NCI-H2107 treated with DMSO at 0.1 percent for 48 hours (cell line): ENCODE measurements around the gene GOLT1A.
"Not testable (repeated sequence)": the region's sequence is repeated elsewhere in the genome, so short reads cannot be mapped to it uniquely, and the experiment has no call there.

ENCODE experiments used
- DNase-seq: peaks from one replicate; lab custom pipeline; 2025; ENCODE audit not compliant: unreplicated experiment; lab: John Stamatoyannopoulos, UW

Gene GOLT1A

DNA sequence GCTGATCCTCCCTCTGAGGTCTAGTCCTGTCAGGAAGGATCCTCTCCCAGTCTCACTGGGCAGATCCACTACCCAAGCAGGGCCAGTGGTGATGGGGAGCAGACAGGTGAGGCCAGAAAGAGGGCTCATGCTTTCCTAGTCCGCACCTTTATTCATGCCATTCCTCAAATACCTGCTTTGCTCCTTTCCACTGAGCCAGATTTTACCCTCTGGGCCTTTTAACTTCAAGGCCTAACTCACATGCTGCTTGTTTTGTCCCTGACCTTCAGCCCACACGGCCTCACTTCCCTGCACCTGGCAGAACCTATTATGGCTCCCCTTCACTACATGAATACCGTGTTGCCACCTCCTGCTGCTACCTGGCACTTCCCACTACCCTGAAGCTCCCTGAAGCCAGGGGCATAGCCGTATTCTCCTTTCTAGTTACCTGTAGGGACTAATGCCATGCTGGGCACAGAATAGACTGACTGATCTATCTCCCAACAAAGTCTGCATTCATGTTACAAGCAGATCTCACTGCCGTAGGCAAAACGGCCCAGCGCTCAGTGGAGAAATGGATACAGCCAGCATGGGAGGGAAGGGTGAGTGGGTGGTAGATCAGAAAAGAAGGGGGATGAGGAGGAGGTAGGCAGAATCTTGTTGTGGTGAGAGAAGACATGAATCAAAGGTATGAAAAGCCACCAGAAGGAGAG lies 36.1 kb upstream of the GOLT1A start:
- no peak for DNase-seq

DNA sequence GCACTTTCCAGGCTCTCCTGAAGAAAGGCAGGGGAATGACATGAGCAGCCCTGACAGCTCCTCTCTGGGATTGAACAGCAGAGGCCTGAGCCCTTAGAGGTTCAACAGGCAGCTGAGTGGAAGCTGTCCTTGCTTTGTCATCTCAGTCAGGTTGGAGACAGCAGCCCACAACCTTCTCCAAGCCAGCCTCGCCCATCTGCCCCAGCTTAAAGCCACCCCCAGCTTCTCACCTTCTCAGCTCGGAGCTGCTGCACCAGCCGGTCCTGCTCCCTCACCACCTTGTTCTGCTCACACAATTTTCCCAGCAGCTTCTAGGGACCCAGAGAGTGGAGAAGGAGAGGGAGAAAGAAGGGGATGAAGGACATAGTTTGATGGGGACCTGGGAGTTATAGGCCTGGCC lies 35.2 kb upstream of the GOLT1A start:
- DNase-seq, result no peak

- DNase-seq, result no peak
These were observed 33.1 kb upstream of the GOLT1A start for GRCh38 chr1:204246876-204247275.

DNA sequence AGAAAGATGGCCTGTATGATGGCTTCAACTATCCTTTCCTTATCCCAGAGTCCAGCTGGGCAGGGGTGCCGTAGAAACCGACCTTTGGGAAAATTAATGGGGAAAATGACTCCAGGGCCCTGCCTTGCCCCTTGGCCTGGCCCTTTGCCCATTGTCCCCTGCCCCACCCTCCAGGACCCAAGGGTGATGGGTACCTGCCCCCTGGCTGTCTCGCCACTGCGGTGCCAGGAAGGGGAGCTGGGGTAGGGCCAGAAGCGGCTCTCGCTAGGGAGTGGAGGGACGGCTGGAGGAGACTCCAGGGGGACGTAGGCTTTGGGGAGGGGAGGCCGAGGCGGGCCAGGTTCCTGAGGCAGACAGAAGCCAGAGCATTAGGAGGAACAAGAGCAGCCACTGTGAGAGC lies 29.1 kb upstream of the GOLT1A start:
- no peak for DNase-seq

DNA sequence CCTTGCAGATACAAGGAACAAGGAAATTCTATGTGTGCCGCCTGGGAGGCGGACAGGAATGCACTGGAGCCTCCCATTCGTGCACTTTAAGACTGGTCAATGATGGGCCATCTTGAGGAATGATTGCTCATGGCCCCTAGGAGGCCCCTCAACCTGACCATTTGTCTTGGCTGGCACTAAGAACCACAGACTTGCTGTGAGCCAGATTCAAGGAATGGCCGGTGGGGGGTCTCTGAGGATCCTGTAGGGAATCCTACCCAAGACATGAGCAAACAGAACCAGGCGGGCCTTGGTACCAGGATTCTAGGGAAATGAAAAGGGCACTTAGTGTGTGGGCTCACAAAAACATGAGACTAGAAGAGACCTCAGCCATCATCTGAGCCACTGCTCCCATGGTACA lies 28.1 kb upstream of the GOLT1A start:
- DNase-seq, result no peak

- no peak for DNase-seq
These were observed 27.3 kb upstream of the GOLT1A start for GRCh38 chr1:204241050-204241449.

DNA sequence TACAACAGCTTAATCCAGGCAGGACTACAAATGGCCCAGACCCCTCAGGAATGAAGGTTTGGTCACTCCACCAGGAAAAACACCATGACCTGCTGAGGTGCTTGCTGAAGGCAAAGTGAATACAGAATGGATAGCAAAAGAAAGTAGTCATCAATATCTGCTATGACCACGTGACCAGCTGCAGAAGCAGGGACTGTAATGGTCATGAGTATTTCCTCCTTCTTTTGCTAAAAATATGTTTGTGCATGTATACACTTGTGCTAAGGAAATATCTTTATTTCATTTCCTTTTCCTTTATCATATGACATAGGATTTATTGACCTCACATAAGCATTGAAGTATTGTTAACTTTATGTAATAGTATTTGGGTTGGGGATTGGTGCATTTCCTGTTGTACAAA lies 26.4 kb upstream of the GOLT1A start:
- no peak for DNase-seq

DNA sequence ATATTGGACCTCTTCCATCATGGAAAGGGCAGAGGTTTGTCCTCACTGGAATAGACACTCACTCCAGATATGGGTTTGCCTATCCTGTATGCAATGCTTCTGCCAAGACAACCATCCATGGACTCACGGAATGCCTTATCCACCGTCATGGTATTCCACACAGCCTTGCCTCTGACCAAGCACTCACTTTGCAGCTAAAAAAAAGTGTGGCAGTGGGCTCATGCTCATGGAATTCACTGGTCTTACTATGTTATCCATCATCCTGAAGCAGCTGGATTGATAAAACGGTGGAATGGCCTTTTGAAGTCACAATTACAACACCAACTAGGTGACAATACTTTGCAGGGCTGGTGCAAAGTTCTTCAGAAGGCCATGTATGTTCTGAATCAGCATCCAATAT lies 25.6 kb upstream of the GOLT1A start:
- not testable (repeated sequence) for DNase-seq

DNA sequence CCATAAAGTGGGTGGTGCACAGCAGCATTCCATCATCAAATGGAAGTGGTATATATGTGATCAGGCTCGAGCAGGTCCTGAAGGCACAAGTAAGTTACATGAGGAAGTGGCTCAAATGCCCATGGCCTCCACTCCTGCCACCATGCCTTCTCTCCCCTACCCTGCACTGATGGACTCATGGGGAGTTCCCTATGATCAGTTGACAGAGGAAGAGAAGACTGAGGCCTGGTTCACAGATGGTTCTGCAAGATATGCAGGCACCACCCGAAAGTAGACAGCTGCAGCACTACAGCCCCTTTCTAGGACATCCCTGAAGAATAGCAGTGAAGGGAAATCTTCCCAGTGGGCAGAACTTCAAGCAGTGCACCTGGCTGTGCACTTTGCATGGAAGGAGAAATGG lies 24.7 kb upstream of the GOLT1A start:
- DNase-seq, result not testable (repeated sequence)

GRCh38 chr1:204237515-204237914 lies 23.7 kb upstream of the GOLT1A start:
- not testable (repeated sequence) for DNase-seq

DNA sequence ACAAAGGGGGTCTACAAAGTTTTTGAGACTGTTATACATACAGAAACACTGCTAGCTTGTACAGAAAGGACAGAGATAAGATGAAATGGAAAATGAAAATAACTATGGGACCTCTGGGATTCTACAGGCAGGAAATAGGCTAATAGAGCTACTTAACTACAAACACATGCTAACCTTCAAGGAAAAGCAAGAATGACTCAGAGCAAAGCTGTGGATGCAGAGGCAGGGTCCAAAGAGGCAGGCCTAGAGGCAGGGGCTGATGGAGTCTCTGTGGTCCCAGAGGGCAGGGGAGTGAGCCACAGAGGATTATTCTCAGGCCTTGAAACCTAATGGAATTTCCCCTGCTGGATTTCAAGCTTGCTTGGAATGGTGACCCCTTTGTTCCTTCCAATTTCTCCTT lies 18.7 kb upstream of the GOLT1A start:
- no peak for DNase-seq

DNA sequence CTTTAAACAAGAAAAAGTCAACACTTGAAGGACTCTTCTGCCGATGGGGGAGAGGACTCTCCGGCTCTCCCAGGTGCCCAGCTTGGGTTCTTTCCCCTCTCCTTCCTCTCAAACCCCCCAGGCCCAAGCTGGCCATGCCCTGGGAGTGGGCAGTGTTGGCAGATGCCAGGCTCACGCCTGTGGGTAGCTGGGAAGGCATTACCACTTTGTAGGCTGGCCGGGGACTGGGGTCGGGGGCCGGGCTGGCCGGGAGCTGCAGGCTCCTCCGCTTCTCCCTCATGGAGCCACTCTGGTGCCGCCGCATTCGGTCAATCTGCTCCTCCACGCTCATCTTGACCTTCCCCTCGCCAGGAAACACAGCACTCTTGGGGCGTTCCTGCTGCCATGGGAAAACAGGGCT lies 16.4 kb upstream of the GOLT1A start:
- no peak for DNase-seq

- DNase-seq, result no peak
These were observed 15.1 kb upstream of the GOLT1A start for GRCh38 chr1:204228896-204229295.

- no peak for DNase-seq
These were observed 14.4 kb upstream of the GOLT1A start for GRCh38 chr1:204227996-204228785.

- no peak for DNase-seq
These were observed 13.6 kb upstream of the GOLT1A start for GRCh38 chr1:204227351-204227750.

DNA sequence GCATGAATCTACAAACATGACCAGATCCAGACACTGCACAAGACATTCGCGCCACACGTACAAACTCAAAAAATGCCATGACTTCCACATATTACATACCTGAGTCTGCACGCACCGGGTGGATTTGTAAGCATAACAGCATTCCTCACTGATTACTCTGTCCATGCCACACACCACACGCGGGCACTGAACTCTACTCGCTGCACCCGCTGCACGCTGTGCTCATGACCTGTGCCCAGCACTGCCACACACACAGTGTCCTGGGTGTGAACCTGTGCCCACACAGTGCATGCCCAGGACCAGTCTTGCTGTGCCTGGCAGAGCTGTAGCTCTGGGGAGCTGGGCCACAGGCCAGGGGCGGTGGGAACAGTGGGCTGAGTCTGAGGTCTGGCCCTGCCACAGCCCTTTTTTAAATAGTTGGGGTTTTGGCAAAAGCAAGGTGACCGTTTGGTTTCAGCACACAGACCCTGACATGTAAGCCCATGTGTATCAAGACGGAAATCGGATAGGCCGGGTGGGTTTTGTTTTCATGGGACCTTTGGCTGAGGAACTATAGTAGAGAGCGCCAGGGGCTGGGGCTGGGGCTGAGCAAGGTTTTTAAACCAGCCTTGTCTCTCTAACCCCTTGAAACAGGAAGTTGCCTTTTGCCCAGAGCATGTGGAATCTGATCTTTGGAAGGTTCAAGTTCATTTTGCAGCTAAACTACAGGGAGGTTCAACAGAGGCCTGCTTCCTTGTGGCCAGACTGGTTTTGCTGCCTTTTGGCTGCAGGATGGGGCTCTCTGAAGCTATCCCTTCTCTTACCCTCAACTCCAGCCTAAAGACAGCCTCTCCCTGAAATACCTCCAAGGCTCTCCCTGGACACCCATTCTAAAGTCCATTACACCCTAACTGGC lies 12.3 kb upstream of the GOLT1A start:
- DNase-seq, result no peak

GRCh38 chr1:204224655-204225054 lies 10.9 kb upstream of the GOLT1A start:
- DNase-seq, result no peak

DNA sequence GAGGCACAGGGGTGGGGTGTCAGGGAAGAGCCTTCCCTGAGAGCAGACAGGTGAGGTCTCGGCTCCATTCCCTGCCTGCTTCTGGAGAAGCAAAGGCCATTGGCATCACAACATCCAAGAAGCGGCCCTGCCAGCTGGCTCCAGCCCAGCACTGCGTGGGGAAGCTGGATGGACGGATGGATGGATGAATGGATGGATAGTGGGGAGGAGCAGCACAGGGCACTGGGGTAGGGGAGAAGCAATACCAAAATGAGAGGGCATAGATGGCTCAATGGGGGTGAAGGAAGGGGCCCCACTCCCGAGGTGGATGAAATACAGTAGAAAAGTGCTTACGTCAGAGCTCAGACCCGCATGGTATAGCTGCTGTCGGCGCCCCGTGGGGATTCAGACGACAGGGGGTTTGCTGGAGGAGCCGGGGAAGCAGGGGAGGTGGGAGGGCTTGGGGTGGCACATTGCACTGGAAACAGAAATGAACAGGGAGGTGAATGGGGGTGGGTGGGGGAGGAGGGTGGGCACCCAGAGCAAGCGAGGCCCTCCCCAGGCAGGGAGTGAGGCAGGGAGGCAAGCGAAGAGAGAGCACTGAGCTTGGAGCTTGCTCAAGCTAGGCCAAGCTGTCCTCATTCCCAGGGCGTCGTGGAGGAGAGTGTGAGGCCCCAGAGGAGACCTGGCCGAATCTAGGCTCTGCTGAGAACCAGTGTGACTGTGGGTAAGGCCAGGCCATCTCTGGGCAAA lies 9.5 kb upstream of the GOLT1A start:
- no peak for DNase-seq

GRCh38 chr1:204222764-204223055 lies 8.9 kb upstream of the GOLT1A start:
- no peak for DNase-seq

GRCh38 chr1:204222006-204222763 lies 8.4 kb upstream of the GOLT1A start:
- DNase-seq, result no peak
